Bronchial epithelial cell (primary cell): ENCODE data around the gene CCDC150. TPM values are rescaled to one million over a fixed set of nuclear protein-coding genes. Genes with fewer than 3 reads are reported as not detected.

Source experiments
- DNase-seq: peaks from one replicate; pipeline ENCODE4 v3.0.0-alpha.2; 2010; ENCODE audit warnings: low read depth
- FAIRE-seq: peaks from 2 replicates; lab custom pipeline; 2011; peaks lifted over from hg19 to GRCh38; lab: Jason Lieb, UNC
- H3K27me3 ChIP-seq: 2 replicates; pipeline ENCODE4 v1.5.1; 2011; ENCODE audit warnings: low read length; ENCODE audit not compliant: control insufficient read depth, insufficient read depth
- H3K36me3 ChIP-seq: 2 replicates; pipeline ENCODE4 v1.5.1; 2011; ENCODE audit warnings: low read length; ENCODE audit not compliant: control insufficient read depth, insufficient read depth
- H3K4me3 ChIP-seq: 2 replicates; pipeline ENCODE4 v1.5.1; 2011; ENCODE audit warnings: mild to moderate bottlenecking, low read depth, low read length, control low read depth
- CTCF ChIP-seq: IDR thresholded peaks from 2 replicates; pipeline ENCODE4 v1.5.1; 2011; ENCODE audit warnings: mild to moderate bottlenecking, moderate library complexity, low read length, control low read depth, inconsistent platforms; ENCODE audit not compliant: insufficient read depth, severe bottlenecking
- total RNA-seq: library from RNA; depleted of rRNA; stranded (reverse); fragments of >200 nt; gene quantifications from 2 replicates; pipeline ENCODE4 v1.2.1, GENCODE V29; 2014

The CCDC150 gene
- total RNA-seq, 1 donor from 2014 or later = 2.4 TPM

GRCh38 chr2:196610796-196611195 is 28.7 kb upstream of the CCDC150 start:
- Histone ChIP-seq H3K4me3 (no peak overlapping the region), H3K27me3 (no peaks in the 10 kb centered on the region), H3K36me3 (no peaks in the 10 kb centered on the region)
- no peak for TF ChIP-seq CTCF
- DNase-seq = no peak
- FAIRE-seq = no peak

- no peak for FAIRE-seq
- Histone ChIP-seq H3K36me3 (no peaks in the 10 kb centered on the region), H3K27me3 (no peaks in the 10 kb centered on the region), H3K4me3 (no peak overlapping the region)
- no peak for TF ChIP-seq CTCF
- no peak for DNase-seq
Observed at GRCh38 chr2:196613302-196613701, 26.2 kb upstream of the CCDC150 start.

- FAIRE-seq = no peak
Observed at GRCh38 chr2:196617430-196617829, 22.1 kb upstream of the CCDC150 start.

DNA sequence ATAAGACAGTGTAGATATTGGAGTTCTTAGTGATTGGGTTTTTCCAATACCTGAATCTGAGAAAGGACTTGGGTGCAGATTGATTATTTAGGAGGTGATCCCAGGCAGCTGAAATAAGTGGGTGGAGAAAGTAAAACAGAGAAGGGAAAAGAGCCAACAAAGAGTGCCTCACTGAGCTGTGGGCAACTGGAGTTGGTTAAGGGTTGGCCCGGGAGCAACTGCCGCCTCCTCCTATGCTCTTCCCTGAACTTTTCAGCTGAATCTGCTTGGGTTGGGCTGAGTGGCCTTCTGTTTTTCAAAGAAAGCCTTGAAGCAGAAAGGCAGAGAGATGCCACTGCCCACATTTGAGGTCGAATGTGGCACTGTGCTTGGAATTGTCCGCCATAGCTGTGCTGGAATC is 20.9 kb upstream of the CCDC150 start:
- no peaks in the 10 kb centered on the region for H3K27me3 ChIP-seq
- no peaks in the 10 kb centered on the region for H3K36me3 ChIP-seq
- DNase-seq (no peak), FAIRE-seq (no peak)
- TF ChIP-seq CTCF = no peak
- H3K4me3 ChIP-seq = no peak overlapping the region

More at GRCh38 chr2:196617430-196617829, 22.1 kb upstream of the CCDC150 start:
- Histone ChIP-seq H3K4me3 (no peak overlapping the region), H3K27me3 (no peaks in the 10 kb centered on the region), H3K36me3 (no peaks in the 10 kb centered on the region)
- TF ChIP-seq CTCF = no peak
- no peak for DNase-seq

DNA sequence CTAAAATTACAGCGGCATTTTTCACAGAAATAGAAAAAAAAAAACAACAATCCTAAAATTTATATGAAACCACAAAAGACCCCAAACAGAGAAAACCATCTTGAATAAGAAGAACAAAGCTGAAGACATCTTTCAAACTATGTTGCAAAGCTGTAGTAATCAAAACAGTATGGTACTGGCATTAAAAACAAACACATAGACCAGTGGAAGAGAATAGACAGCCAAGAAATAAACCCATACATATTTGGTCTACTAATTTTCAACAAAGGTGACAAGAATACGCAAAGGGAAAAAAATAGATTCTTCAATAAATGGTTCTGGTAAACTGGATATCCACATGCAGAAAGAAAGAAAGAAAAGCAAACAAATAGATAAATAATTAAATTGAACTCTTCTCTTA is 9.0 kb upstream of the CCDC150 start:
- no peak for FAIRE-seq
- no peak for TF ChIP-seq CTCF
- no peaks in the 10 kb centered on the region for H3K27me3 ChIP-seq
- H3K4me3 ChIP-seq = no peak overlapping the region
- DNase-seq = no peak
- no peaks in the 10 kb centered on the region for H3K36me3 ChIP-seq

GRCh38 chr2:196635156-196635555 is 4.4 kb upstream of the CCDC150 start:
- no peaks in the 10 kb centered on the region for H3K27me3 ChIP-seq
- no peaks in the 10 kb centered on the region for H3K36me3 ChIP-seq
- FAIRE-seq = no peak
- TF ChIP-seq CTCF = no peak
- DNase-seq = no peak
- H3K4me3 ChIP-seq = no peak overlapping the region
